ENCODE measurements around the gene MYRIP. TPM values are rescaled to one million over a fixed set of nuclear protein-coding genes. Genes with fewer than 3 reads are reported as not detected.

Gene MYRIP
- total RNA-seq, 3 donors from 2014 or later (not counting 1 experiment from before 2014, with no cell fraction given), result not detected

- H3K4me3 Mint-ChIP-seq, result no peak overlapping the region
- 90% methylated on average over 3 of the region's 3 CpGs for WGBS (ENCODE audit: insufficient coverage)
- H3K4me1 Mint-ChIP-seq, result no peaks in the 10 kb centered on the region
- ATAC-seq (no peak), DNase-seq (no peak)
- intact Hi-C loops (cut with micrococcal nuclease), result no loop called here
- no peaks in the 10 kb centered on the region for H3K27me3 ChIP-seq (ENCODE audit: control insufficient read depth, insufficient read depth, low read length)
- H3K27ac ChIP-seq (ENCODE audit: low read length), result no peak overlapping the region
- no peaks in the 10 kb centered on the region for H3K4me1 ChIP-seq (ENCODE audit: control insufficient read depth, insufficient read depth, low read length)
- no peaks in the 10 kb centered on the region for H3K36me3 ChIP-seq (ENCODE audit: control insufficient read depth, insufficient read depth, low read length)
- H3K9me3 ChIP-seq (ENCODE audit: control insufficient read depth, insufficient read depth, low read length), result no peaks in the 10 kb centered on the region
- no peaks in the 10 kb centered on the region for H3K9me3 Mint-ChIP-seq
- peaks cover 5 to 12% of the 10 kb centered on the region in 2 donors for H3K27me3 Mint-ChIP-seq (ENCODE audit: low read depth in 2 of 2)
- H3K27ac Mint-ChIP-seq, result no peak overlapping the region
- TF ChIP-seq CTCF (IDR thresholded peaks at IDR 0.05), result no peak
- no peaks in the 10 kb centered on the region for H3K36me3 Mint-ChIP-seq
- H3K4me3 ChIP-seq (ENCODE audit: low read length), result no peak overlapping the region
Measured at GRCh38 chr3:40120067-40120692, 310.8 kb downstream of the MYRIP start.

GRCh38 chr3:40120806-40121205, 311.4 kb downstream of the MYRIP start:
- WGBS (ENCODE audit: insufficient coverage), result 86% methylated on average over 3 of the region's 3 CpGs
- no peaks in the 10 kb centered on the region for H3K9me3 Mint-ChIP-seq
- TF ChIP-seq CTCF (IDR thresholded peaks at IDR 0.05), result no peak
- peaks cover 5 to 12% of the 10 kb centered on the region in 2 donors for H3K27me3 Mint-ChIP-seq (ENCODE audit: low read depth in 2 of 2)
- no peaks in the 10 kb centered on the region for H3K36me3 Mint-ChIP-seq
- Histone ChIP-seq H3K36me3 (ENCODE audit: control insufficient read depth, insufficient read depth, low read length) (no peaks in the 10 kb centered on the region), H3K4me1 (ENCODE audit: control insufficient read depth, insufficient read depth, low read length) (no peaks in the 10 kb centered on the region), H3K9me3 (ENCODE audit: control insufficient read depth, insufficient read depth, low read length) (no peaks in the 10 kb centered on the region), H3K27ac (ENCODE audit: low read length) (no peak overlapping the region), H3K4me3 (ENCODE audit: low read length) (no peak overlapping the region), H3K27me3 (ENCODE audit: control insufficient read depth, insufficient read depth, low read length) (no peaks in the 10 kb centered on the region)
- ATAC-seq (no peak), DNase-seq (no peak)
- no peaks in the 10 kb centered on the region for H3K4me1 Mint-ChIP-seq
- no peak overlapping the region for H3K4me3 Mint-ChIP-seq
- intact Hi-C loops (cut with micrococcal nuclease), result no loop called here
- no peak overlapping the region for H3K27ac Mint-ChIP-seq

- Mint-ChIP-seq H3K4me3 (no peak overlapping the region), H3K27me3 (ENCODE audit: low read depth in 2 of 2) (peaks cover 0 to 5% of the 10 kb centered on the region in 2 donors), H3K36me3 (no peaks in the 10 kb centered on the region), H3K9me3 (no peaks in the 10 kb centered on the region), H3K4me1 (peaks cover 9 to 11% of the 10 kb centered on the region in 2 donors), H3K27ac (no peak overlapping the region)
- intact Hi-C loops (cut with micrococcal nuclease), result no loop called here
- TF ChIP-seq CTCF (IDR thresholded peaks at IDR 0.05), result no peak
- H3K27ac ChIP-seq (ENCODE audit: low read length), result no peak overlapping the region
- H3K4me1 ChIP-seq (ENCODE audit: control insufficient read depth, insufficient read depth, low read length), result peaks cover 4% of the 10 kb centered on the region
- ATAC-seq (no peak), DNase-seq (no peak)
- H3K36me3 ChIP-seq (ENCODE audit: control insufficient read depth, insufficient read depth, low read length), result no peaks in the 10 kb centered on the region
- no peak overlapping the region for H3K4me3 ChIP-seq (ENCODE audit: low read length)
- H3K9me3 ChIP-seq (ENCODE audit: control insufficient read depth, insufficient read depth, low read length), result no peaks in the 10 kb centered on the region
- H3K27me3 ChIP-seq (ENCODE audit: control insufficient read depth, insufficient read depth, low read length), result no peaks in the 10 kb centered on the region
Measured at GRCh38 chr3:40124918-40125317, 315.5 kb downstream of the MYRIP start.

- intact Hi-C loops (cut with micrococcal nuclease), result no loop called here
- Mint-ChIP-seq H3K4me3 (no peak overlapping the region), H3K27me3 (ENCODE audit: low read depth in 2 of 2) (peaks cover 0 to 3% of the 10 kb centered on the region in 2 donors), H3K27ac (no peak overlapping the region), H3K36me3 (no peaks in the 10 kb centered on the region), H3K9me3 (peaks cover 0 to 3% of the 10 kb centered on the region in 2 donors), H3K4me1 (peaks cover 9 to 11% of the 10 kb centered on the region in 2 donors)
- Histone ChIP-seq H3K36me3 (ENCODE audit: control insufficient read depth, insufficient read depth, low read length) (no peaks in the 10 kb centered on the region), H3K4me1 (ENCODE audit: control insufficient read depth, insufficient read depth, low read length) (peaks cover 4% of the 10 kb centered on the region), H3K4me3 (ENCODE audit: low read length) (no peak overlapping the region), H3K9me3 (ENCODE audit: control insufficient read depth, insufficient read depth, low read length) (no peaks in the 10 kb centered on the region), H3K27ac (ENCODE audit: low read length) (no peak overlapping the region), H3K27me3 (ENCODE audit: control insufficient read depth, insufficient read depth, low read length) (no peaks in the 10 kb centered on the region)
- WGBS (ENCODE audit: insufficient coverage), result 23% methylated on average over 2 of the region's 2 CpGs
- DNase-seq (no peak), ATAC-seq (no peak)
- no peak for TF ChIP-seq CTCF (IDR thresholded peaks at IDR 0.05)
Measured at GRCh38 chr3:40128166-40128565, 318.8 kb downstream of the MYRIP start.
